Sigmoid colon (tissue), 7 donors: ENCODE data around the gene LPAR1. TPM values are rescaled to one million over a fixed set of nuclear protein-coding genes. Genes with fewer than 3 reads are reported as not detected.

ENCODE experiments used
- DNase-seq: peaks from one replicate; pipeline ENCODE4 v3.0.0-alpha.2; 2019
- H3K27ac ChIP-seq, 4 donors: fragments of 200-600 bp; sonication (generic); one replicate each; pipeline ENCODE4 v1.5.1; 2016 to 2019; ENCODE audit warnings: mild to moderate bottlenecking in 1 of 4
- H3K27me3 ChIP-seq, 3 donors: fragments of 200-600 bp; sonication (generic); one replicate each; pipeline ENCODE4 v1.5.1; 2019; ENCODE audit warnings: mild to moderate bottlenecking in 1 of 3
- H3K36me3 ChIP-seq, 4 donors: fragments of 200-600 bp; sonication (generic); one replicate each; pipeline ENCODE4 v1.5.1; 2016 to 2019
- H3K4me1 ChIP-seq, 4 donors: fragments of 200-600 bp; sonication (generic); one replicate each; pipeline ENCODE4 v1.5.1; 2017 to 2019
- H3K4me3 ChIP-seq, 4 donors: fragments of 200-600 bp; sonication (generic); one replicate each; pipeline ENCODE4 v1.5.1; 2017 to 2019; ENCODE audit warnings: mild to moderate bottlenecking in 2 of 4, moderate library complexity in 1 of 4
- H3K9me3 ChIP-seq, 4 donors: fragments of 200-600 bp in 3 of 4; sonication (generic) in 3 of 4; one replicate each; pipeline versions ENCODE4 v1.5.1 to v1.6.1; 2013 to 2019
- CTCF ChIP-seq, 4 experiments: fragments of 450-650 bp in 3 of 4; fragments of 200-600 bp in 1 of 4; IDR thresholded peaks; one replicate each; pipeline ENCODE4 v1.5.1; 2016 to 2019; ENCODE audit warnings: antibody characterized with exemption in 4 of 4, mild to moderate bottlenecking in 3 of 4, moderate library complexity in 2 of 4
- EP300 ChIP-seq, 4 donors: sonication (generic); formaldehyde crosslinking; IDR thresholded peaks; one replicate each; pipeline ENCODE4 v1.6.1; 2017; ENCODE audit warnings: antibody characterized with exemption in 4 of 4
- POLR2A ChIP-seq, 2 donors: fragments of 450-650 bp; IDR thresholded peaks; one replicate each; pipeline ENCODE4 v1.6.1; 2016; ENCODE audit warnings: antibody characterized with exemption in 2 of 2, mild to moderate bottlenecking in 2 of 2, moderate library complexity in 2 of 2
- POLR2AphosphoS5 ChIP-seq, 4 donors: sonication (generic); formaldehyde crosslinking; IDR thresholded peaks; one replicate each; pipeline ENCODE4 v1.6.1; 2017; ENCODE audit warnings: antibody characterized with exemption in 4 of 4
- WGBS, 2 donors: extraction: QIAGEN DNeasy Blood & Tissue Kit; methylation state at CpG; one replicate each; pipeline ENCODE4 v1.1.7; 2013; 5-methylcytosine and 5-hydroxymethylcytosine counted together
- intact Hi-C: fragments of 100-400 bp; cut with DNase I; formaldehyde crosslinking; loops from one replicate; pipeline ENCODE4 v1.15.1; 2023
- polyA plus RNA-seq, 3 donors: library from polyadenylated mRNA; stranded (reverse); fragments of 200-250 nt; gene quantifications; one replicate each; pipeline ENCODE4 v1.2.3, GENCODE V29; 2013
- total RNA-seq, 4 donors: library from RNA; depleted of rRNA; stranded (reverse); fragments of >200 nt; gene quantifications; one replicate each; pipeline ENCODE4 v1.1.0, GENCODE V29; 2016
- donor health status: healthy with polysubstance abuse.
- donor health status: Bipolar disorder and iron deficiency.
- donor health status: healthy.

The LPAR1 gene
- total and polyA plus RNA-seq, 7 donors = 11.3 to 62.4 (median 34.9) TPM

GRCh38 chr9:111001526-111001925 lies 36.7 kb downstream of the LPAR1 start:
- no peaks in the 10 kb centered on the region for H3K9me3 ChIP-seq
- H3K27ac ChIP-seq = no peak overlapping the region
- no peak for TF ChIP-seq POLR2A (IDR thresholded peaks at IDR 0.05)
- no peak for TF ChIP-seq EP300 (IDR thresholded peaks at IDR 0.05)
- TF ChIP-seq CTCF (IDR thresholded peaks at IDR 0.05) = no peak
- no peak for TF ChIP-seq POLR2AphosphoS5 (IDR thresholded peaks at IDR 0.05)
- H3K36me3 ChIP-seq = no peaks in the 10 kb centered on the region
- intact Hi-C loops = no loop called here
- H3K27me3 ChIP-seq = no peaks in the 10 kb centered on the region
- no peak for DNase-seq
- no peaks in the 10 kb centered on the region for H3K4me1 ChIP-seq
- WGBS, 2 donors = 60 to 62% methylated on average over 1 of the region's 1 CpG
- no peak overlapping the region for H3K4me3 ChIP-seq

DNA sequence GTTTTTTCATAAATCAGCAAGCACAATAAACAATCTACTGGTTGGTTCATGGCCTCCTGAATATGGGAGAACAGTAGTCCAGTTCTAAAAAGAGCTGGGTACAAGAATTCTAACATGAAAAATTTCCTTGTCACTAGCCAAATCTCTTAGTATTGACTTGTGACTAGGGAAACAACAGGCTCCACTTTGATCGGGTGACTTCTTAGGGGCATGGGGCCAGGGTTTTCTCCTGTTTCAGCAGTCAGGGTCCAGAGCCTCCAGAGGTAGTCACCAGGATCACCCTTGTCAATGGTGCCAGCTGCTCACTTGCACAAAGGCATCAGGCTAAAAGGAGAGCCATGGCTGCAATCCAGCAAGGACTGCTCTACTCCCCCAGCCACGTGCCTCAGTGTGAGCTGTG lies 38.1 kb downstream of the LPAR1 start:
- no peaks in the 10 kb centered on the region for H3K27me3 ChIP-seq
- WGBS, 2 donors = 85 to 94% methylated on average over 2 of the region's 2 CpGs
- DNase-seq = peak; percentile 72
- no peaks in the 10 kb centered on the region for H3K4me1 ChIP-seq
- no peaks in the 10 kb centered on the region for H3K9me3 ChIP-seq
- no peaks in the 10 kb centered on the region for H3K36me3 ChIP-seq
- TF ChIP-seq EP300 (IDR thresholded peaks at IDR 0.05) (no peak), POLR2AphosphoS5 (IDR thresholded peaks at IDR 0.05) (no peak), POLR2A (IDR thresholded peaks at IDR 0.05) (no peak), CTCF (IDR thresholded peaks at IDR 0.05) (no peak)
- peak overlapping the region; percentile 12 to 48 (median 24) for H3K27ac ChIP-seq
- H3K4me3 ChIP-seq = no peak overlapping the region
- intact Hi-C loops = no loop called here

- Histone ChIP-seq H3K27me3 (no peaks in the 10 kb centered on the region), H3K27ac (peak overlapping the region; percentile 37 to 57 (median 52)), H3K4me3 (no peak overlapping the region), H3K36me3 (no peaks in the 10 kb centered on the region), H3K9me3 (no peaks in the 10 kb centered on the region), H3K4me1 (no peaks in the 10 kb centered on the region)
- intact Hi-C loops = no loop called here
- whole genome bisulfite sequencing, 2 donors = 91 to 95% methylated on average over 5 of the region's 5 CpGs
- TF ChIP-seq EP300 (IDR thresholded peaks at IDR 0.05) (no peak), POLR2AphosphoS5 (IDR thresholded peaks at IDR 0.05) (no peak), POLR2A (IDR thresholded peaks at IDR 0.05) (no peak), CTCF (IDR thresholded peaks at IDR 0.05) (no peak)
- DNase-seq = no peak
Observed at GRCh38 chr9:110999379-110999778, 38.9 kb downstream of the LPAR1 start.

- no peaks in the 10 kb centered on the region for H3K27me3 ChIP-seq
- no peaks in the 10 kb centered on the region for H3K9me3 ChIP-seq
- TF ChIP-seq POLR2AphosphoS5 (IDR thresholded peaks at IDR 0.05) (no peak), CTCF (IDR thresholded peaks at IDR 0.05) (no peak), EP300 (IDR thresholded peaks at IDR 0.05) (no peak), POLR2A (IDR thresholded peaks at IDR 0.05) (no peak)
- H3K4me3 ChIP-seq = no peak overlapping the region
- peak overlapping the region in 2 of 4 donors; percentile 37 to 38 for H3K27ac ChIP-seq
- no peak for DNase-seq
- no peaks in the 10 kb centered on the region for H3K4me1 ChIP-seq
- intact Hi-C loops = no loop called here
- 91 to 95% methylated on average over 1 of the region's 1 CpG for WGBS, 2 donors
- H3K36me3 ChIP-seq = no peaks in the 10 kb centered on the region
Observed at GRCh38 chr9:110997847-110998246, 40.4 kb downstream of the LPAR1 start.
